ENCODE measurements around the gene NFAM1. TPM values are rescaled to one million over a fixed set of nuclear protein-coding genes. Genes with fewer than 3 reads are reported as not detected.

Gene NFAM1, protein sequence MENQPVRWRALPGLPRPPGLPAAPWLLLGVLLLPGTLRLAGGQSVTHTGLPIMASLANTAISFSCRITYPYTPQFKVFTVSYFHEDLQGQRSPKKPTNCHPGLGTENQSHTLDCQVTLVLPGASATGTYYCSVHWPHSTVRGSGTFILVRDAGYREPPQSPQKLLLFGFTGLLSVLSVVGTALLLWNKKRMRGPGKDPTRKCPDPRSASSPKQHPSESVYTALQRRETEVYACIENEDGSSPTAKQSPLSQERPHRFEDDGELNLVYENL
- total RNA-seq = under 1 TPM; 0.23 to 0.25 TPM
- not detected for polyA plus RNA-seq
- 0 to 0.17 (median 0) reads per million in 6 experiments for total RNA-seq

- Mint-ChIP-seq H3K9me3 (no peaks in the 10 kb centered on the region), H3K36me3 (no peaks in the 10 kb centered on the region), H3K27ac (no peak within 1 kb of the TSS), H3K27me3 (peaks cover 1 to 15% (median 9%) of the 10 kb centered on the region in 5 donors), H3K4me1 (peaks cover 0 to 10% (median under 1%) of the 10 kb centered on the region in 4 donors), H3K4me3 (peak within 1 kb of the TSS in 1 of 10 donors; percentile 74)
- ATAC-seq = no peak
- DNase-seq = no peak
- POLR2A ChIA-PET = no interaction called here
Observed at GRCh38 chr22:42432020-42432596, at the start of gene NFAM1. Gene NFAM1 (minus strand): TSS chr22:42432403. CDS start chr22:42432357, 46 bp downstream.

DNA sequence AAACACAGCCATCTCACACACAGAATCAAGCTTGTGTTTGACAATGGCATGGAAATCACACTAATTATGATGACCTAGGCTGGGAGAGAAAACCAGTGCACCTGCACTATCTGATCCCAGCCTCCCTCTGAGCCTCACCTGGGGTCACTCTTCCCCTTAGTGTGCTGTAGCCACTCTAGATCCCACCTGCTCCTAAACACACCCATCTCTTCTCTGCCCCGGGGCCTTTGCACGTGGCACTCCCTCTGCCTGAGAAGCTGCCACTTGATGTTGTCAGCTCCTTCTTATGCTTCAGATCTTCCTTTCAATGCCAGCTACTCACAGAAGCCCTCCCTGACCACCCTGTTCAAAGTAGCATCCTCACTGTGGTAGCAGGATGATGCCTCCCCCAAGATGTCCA is 42.9 kb upstream of the NFAM1 start:
- no peak for DNase-seq
- no peaks in the 10 kb centered on the region for H3K9me3 Mint-ChIP-seq
- no peaks in the 10 kb centered on the region for H3K36me3 Mint-ChIP-seq

GRCh38 chr22:42473484-42474193 is 41.4 kb upstream of the NFAM1 start:
- peaks cover 0 to 4% (median 0%) of the 10 kb centered on the region in 5 donors for H3K27me3 Mint-ChIP-seq

More for the DNA sequence above, 42.9 kb upstream of the NFAM1 start:
- ATAC-seq = no peak
- POLR2A ChIA-PET = interaction anchor here (0.6 kb wide), 1 partner anchor 45 kb away, joined by 3 read pairs; no protein-coding TSS in a partner anchor
- no peak overlapping the region for H3K4me3 Mint-ChIP-seq
- H3K27ac Mint-ChIP-seq = no peak overlapping the region
- H3K27me3 Mint-ChIP-seq = peaks cover 0 to 3% (median 0%) of the 10 kb centered on the region in 5 donors
- H3K4me1 Mint-ChIP-seq = peaks cover 6 to 19% (median 14%) of the 10 kb centered on the region in 4 donors

DNA sequence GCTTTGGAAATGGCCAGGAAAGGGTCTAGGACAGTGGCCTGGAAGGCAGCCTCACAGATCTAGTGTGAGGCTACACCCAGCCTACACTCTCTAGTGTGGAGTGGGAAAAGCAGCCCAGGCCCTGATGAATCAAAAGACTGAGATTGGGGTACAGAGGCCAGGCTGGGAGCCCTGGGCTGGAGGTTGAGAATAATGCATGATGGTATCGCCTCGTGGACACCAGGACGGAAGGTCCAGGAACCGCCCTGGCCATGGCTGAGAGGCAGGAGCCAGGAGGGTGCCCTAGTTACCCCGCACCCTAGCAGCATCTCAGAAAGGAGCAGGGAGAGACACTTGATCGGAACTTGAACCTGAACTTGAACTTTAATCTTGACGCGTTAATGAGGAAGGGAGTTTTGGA is 40.5 kb upstream of the NFAM1 start:
- H3K36me3 Mint-ChIP-seq = no peaks in the 10 kb centered on the region
- DNase-seq (no peak), ATAC-seq (no peak)
- H3K27ac Mint-ChIP-seq = peak overlapping the region in 1 of 10 donors; percentile 58
- H3K4me3 Mint-ChIP-seq = no peak overlapping the region
- H3K9me3 Mint-ChIP-seq = no peaks in the 10 kb centered on the region
- peaks cover 0 to 8% (median 0%) of the 10 kb centered on the region in 5 donors for H3K27me3 Mint-ChIP-seq
- H3K4me1 Mint-ChIP-seq = peaks cover 0 to 5% (median 2%) of the 10 kb centered on the region in 4 donors
- POLR2A ChIA-PET = no interaction called here

More at GRCh38 chr22:42473484-42474193, 41.4 kb upstream of the NFAM1 start:
- ATAC-seq (peak; percentile 57 to 68), DNase-seq (peak in 3 of 10 donors; percentile 13 to 30 (median 27))
- POLR2A ChIA-PET = no interaction called here
- H3K27ac Mint-ChIP-seq = no peak overlapping the region
- no peak overlapping the region for H3K4me3 Mint-ChIP-seq
- no peaks in the 10 kb centered on the region for H3K9me3 Mint-ChIP-seq
- H3K36me3 Mint-ChIP-seq = no peaks in the 10 kb centered on the region
- H3K4me1 Mint-ChIP-seq = peaks cover 3 to 13% (median 11%) of the 10 kb centered on the region in 4 donors

- Mint-ChIP-seq H3K27ac (no peak overlapping the region), H3K27me3 (peaks cover 0 to 8% (median 0%) of the 10 kb centered on the region in 5 donors), H3K36me3 (no peaks in the 10 kb centered on the region), H3K4me1 (peaks cover 0 to 5% (median 0%) of the 10 kb centered on the region in 4 donors), H3K9me3 (no peaks in the 10 kb centered on the region), H3K4me3 (no peak overlapping the region)
- ATAC-seq (no peak), DNase-seq (no peak)
- POLR2A ChIA-PET = no interaction called here
Observed at GRCh38 chr22:42471441-42471840, 39.2 kb upstream of the NFAM1 start.

DNA sequence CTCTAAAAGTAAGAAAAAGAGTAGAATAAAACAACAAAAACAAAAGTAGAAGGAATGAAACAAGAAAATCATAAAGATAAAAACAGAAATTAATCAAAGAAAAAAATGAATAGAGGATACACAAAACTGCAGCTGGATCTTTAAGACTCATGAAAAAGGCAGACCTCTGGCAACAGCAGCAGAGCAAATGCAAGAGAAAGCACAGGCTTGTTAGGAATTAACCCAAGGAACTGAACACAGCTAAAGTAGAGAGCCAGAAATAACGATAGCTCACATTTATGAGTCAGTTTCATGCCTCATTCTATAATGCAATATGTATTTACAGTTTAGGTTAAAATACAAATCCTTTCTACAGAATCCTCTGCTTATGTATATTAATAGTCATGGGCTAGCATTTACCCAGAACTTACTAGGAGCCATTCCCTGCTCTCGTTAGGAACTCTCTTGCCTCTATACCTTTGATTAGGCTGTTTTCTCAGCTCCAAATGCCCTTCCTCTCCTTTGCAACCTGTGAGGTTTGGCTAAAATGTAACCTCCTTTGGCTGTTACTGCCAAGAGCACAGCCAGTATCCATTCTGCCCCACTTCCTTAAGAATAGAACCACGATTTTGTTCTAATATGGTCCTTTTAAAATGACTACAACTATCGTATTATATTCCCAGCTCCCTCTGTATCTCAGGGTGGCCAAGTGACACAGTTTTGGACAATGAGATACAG is 38.3 kb upstream of the NFAM1 start:
- no peak for ATAC-seq
- Mint-ChIP-seq H3K9me3 (no peaks in the 10 kb centered on the region), H3K4me3 (no peak overlapping the region), H3K27me3 (peaks cover 0 to 8% (median 0%) of the 10 kb centered on the region in 5 donors), H3K27ac (no peak overlapping the region), H3K36me3 (no peaks in the 10 kb centered on the region), H3K4me1 (peaks cover 0 to 5% (median 0%) of the 10 kb centered on the region in 4 donors)
- DNase-seq = no peak
- POLR2A ChIA-PET = interaction anchor here (0.7 kb wide), 1 partner anchor 1062 kb away, joined by 3 read pairs; no protein-coding TSS in a partner anchor

DNA sequence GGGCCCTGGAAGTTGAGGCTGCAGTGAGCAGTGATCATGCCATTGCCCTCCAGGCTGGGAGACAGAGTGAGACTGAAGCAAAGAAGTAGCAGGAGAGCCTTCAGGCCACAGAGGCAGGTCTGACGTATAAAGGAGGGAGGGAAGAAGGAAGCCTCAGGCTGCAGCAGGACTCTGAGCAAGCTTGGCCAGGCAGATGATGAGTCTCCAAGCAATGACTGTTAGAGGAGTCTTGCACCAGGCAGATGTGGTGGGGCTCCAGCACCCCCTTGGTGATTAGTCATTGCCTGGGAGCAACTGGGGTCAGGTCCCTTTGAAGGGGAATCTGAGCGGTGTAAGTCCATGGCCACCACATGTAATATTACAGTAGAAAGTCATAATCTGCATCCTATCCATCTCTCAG is 36.6 kb upstream of the NFAM1 start:
- POLR2A ChIA-PET = no interaction called here

GRCh38 chr22:42462016-42462415 is 29.8 kb upstream of the NFAM1 start:
- Mint-ChIP-seq H3K27me3 (peaks cover 8 to 38% (median 13%) of the 10 kb centered on the region in 5 donors), H3K4me3 (no peak overlapping the region), H3K4me1 (peaks cover 0 to 2% (median 0%) of the 10 kb centered on the region in 4 donors), H3K9me3 (no peaks in the 10 kb centered on the region), H3K27ac (peak overlapping the region in 1 of 10 donors; percentile 35), H3K36me3 (no peaks in the 10 kb centered on the region)
- no peak for DNase-seq
- POLR2A ChIA-PET = no interaction called here
- ATAC-seq = no peak

More for the DNA sequence above, 36.6 kb upstream of the NFAM1 start:
- ATAC-seq = no peak
- Mint-ChIP-seq H3K27ac (no peak overlapping the region), H3K27me3 (peaks cover 0 to 8% (median 0%) of the 10 kb centered on the region in 5 donors), H3K4me1 (peaks cover 0 to 5% (median 0%) of the 10 kb centered on the region in 4 donors), H3K4me3 (no peak overlapping the region), H3K36me3 (no peaks in the 10 kb centered on the region), H3K9me3 (no peaks in the 10 kb centered on the region)
- no peak for DNase-seq

GRCh38 chr22:42461511-42461910 is 29.3 kb upstream of the NFAM1 start:
- ATAC-seq = no peak
- peaks cover 0 to 2% (median 0%) of the 10 kb centered on the region in 4 donors for H3K4me1 Mint-ChIP-seq
- POLR2A ChIA-PET = no interaction called here
- H3K27ac Mint-ChIP-seq = no peak overlapping the region
- H3K36me3 Mint-ChIP-seq = no peaks in the 10 kb centered on the region
- no peak overlapping the region for H3K4me3 Mint-ChIP-seq
- H3K9me3 Mint-ChIP-seq = no peaks in the 10 kb centered on the region
- no peak for DNase-seq
- H3K27me3 Mint-ChIP-seq = peaks cover 9 to 38% (median 13%) of the 10 kb centered on the region in 5 donors

DNA sequence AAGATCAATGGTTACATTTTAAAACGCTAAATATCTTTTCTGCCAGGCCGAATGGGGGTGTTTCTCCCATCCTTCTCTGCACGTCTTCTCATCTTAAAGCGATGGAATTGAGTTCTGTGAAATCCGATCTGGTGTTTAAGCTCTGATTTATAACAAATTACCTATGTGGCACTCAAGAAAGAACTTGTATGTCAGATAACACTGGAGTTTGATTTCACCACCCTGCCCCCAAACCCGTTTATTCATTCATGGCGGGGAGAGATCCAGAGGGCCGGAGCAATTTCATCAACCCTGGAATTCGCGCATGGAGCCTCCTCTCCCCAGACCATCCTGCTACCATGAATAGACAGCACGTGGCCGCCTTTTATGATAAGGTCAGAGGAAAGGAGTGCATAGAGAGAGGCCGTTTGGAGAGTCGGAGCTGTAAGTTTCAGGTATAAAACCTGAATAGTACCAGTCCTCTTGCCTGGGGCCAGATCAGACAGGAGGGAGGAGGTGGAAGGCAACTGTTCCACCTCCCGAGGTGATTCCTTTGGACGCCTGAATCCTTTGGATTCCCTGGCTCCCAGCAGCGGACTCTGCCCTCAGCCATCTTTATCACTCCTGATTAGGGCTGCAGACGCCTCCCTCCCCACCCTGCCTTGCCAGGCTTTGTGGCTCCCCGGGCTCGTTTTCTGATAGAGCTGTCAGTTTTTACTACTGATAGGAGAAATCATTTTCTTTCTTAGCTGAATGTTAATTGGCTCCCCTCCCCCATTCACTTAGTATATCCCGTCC is 27.3 kb upstream of the NFAM1 start:
- POLR2A ChIA-PET = interaction anchor here (0.6 kb wide), 1 partner anchor 23 kb away, joined by 4 read pairs; no protein-coding TSS in a partner anchor
- peaks cover 10 to 38% (median 13%) of the 10 kb centered on the region in 5 donors for H3K27me3 Mint-ChIP-seq
- no peak overlapping the region for H3K4me3 Mint-ChIP-seq

GRCh38 chr22:42452916-42453315 is 20.7 kb upstream of the NFAM1 start:
- H3K9me3 Mint-ChIP-seq = no peaks in the 10 kb centered on the region
- POLR2A ChIA-PET = interaction anchor here (0.6 kb wide), 1 partner anchor 9 kb away, joined by 3 read pairs; no protein-coding TSS in a partner anchor
- no peak overlapping the region for H3K4me3 Mint-ChIP-seq
- ATAC-seq (no peak), DNase-seq (no peak)
- no peaks in the 10 kb centered on the region for H3K36me3 Mint-ChIP-seq
- peaks cover 0 to 1% (median 0%) of the 10 kb centered on the region in 4 donors for H3K4me1 Mint-ChIP-seq
- H3K27me3 Mint-ChIP-seq = peaks cover 0 to 5% (median 4%) of the 10 kb centered on the region in 5 donors
- no peak overlapping the region for H3K27ac Mint-ChIP-seq

More for the DNA sequence above, 27.3 kb upstream of the NFAM1 start:
- ATAC-seq = no peak
- H3K9me3 Mint-ChIP-seq = no peaks in the 10 kb centered on the region
- no peak for DNase-seq
- H3K36me3 Mint-ChIP-seq = no peaks in the 10 kb centered on the region
- no peak overlapping the region for H3K27ac Mint-ChIP-seq
- peaks cover 0 to 2% (median 0%) of the 10 kb centered on the region in 4 donors for H3K4me1 Mint-ChIP-seq

All from naive thymus-derived CD8-positive, alpha-beta T cell (primary cell).